HFFc6 (cell line): ENCODE measurements around the gene LUZP2. TPM values are rescaled to one million over a fixed set of nuclear protein-coding genes. Genes with fewer than 3 reads are reported as not detected.

ENCODE experiments used
- DNase-seq: peaks from one replicate; pipeline ENCODE4 v3.0.0-alpha.2; 2018
- H3K27ac Mint-ChIP-seq: 2 replicates; pipeline ENCODE4 v1.8.0; 2020; ENCODE audit warnings: mild to moderate bottlenecking, mixed read lengths
- H3K27me3 Mint-ChIP-seq: 2 replicates; pipeline ENCODE4 v1.8.0; 2021; ENCODE audit warnings: mild to moderate bottlenecking, moderate library complexity, mixed read lengths; ENCODE audit not compliant: insufficient read depth
- H3K36me3 Mint-ChIP-seq: 2 replicates; pipeline ENCODE4 v1.8.0; 2021; ENCODE audit warnings: low read depth, mixed read lengths
- H3K4me1 Mint-ChIP-seq: 2 replicates; pipeline ENCODE4 v1.8.0; 2020; ENCODE audit warnings: low read depth, mixed read lengths
- H3K4me3 Mint-ChIP-seq: 2 replicates; pipeline ENCODE4 v1.8.0; 2020; ENCODE audit warnings: mild to moderate bottlenecking, moderate library complexity, mixed read lengths
- H3K9me3 Mint-ChIP-seq: 2 replicates; pipeline ENCODE4 v1.8.0; 2020; ENCODE audit warnings: mild to moderate bottlenecking, mixed read lengths
- total RNA-seq, 6 experiments: library from RNA; stranded (reverse); fragmentation: NEBNext Ultra II Directional; extraction: Animal tissue kit (Norgen Biotek cat#: 25700); gene quantifications; 2 replicates in 1 of 6; 3 replicates in 5 of 6; pipeline ENCODE4 v1.2.3, GENCODE V29; 2021
- TF ChIP-seq, protein P1 (sequence below): fragments of 200-600 bp; sonication (generic); IDR thresholded peaks from 2 replicates; pipeline ENCODE4 v1.5.0; 2021; ENCODE audit warnings: antibody characterized with exemption, mild to moderate bottlenecking

LUZP2 gene
- total RNA-seq, 6 experiments from 2014 or later, result not detected

DNA sequence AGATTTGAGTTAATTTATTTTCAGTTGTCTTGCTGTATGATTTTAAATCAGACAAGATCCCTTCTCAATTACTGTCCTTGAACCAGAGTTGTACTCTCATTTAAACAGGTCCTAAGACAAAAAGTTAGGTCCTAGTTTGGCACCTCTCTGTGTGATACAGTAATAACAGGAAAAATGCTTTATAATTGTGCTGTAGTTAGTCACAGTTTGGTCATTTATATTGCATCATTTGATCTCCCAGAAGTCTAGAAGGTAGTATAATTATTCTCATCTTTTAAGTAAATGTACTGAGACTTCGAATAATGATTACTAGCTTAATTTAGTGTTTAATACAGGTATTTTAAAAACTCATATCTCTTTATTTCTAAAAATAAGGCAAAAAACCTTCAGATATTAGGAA lies 18.1 kb upstream of the LUZP2 start:
- TF ChIP-seq, protein P1, sequence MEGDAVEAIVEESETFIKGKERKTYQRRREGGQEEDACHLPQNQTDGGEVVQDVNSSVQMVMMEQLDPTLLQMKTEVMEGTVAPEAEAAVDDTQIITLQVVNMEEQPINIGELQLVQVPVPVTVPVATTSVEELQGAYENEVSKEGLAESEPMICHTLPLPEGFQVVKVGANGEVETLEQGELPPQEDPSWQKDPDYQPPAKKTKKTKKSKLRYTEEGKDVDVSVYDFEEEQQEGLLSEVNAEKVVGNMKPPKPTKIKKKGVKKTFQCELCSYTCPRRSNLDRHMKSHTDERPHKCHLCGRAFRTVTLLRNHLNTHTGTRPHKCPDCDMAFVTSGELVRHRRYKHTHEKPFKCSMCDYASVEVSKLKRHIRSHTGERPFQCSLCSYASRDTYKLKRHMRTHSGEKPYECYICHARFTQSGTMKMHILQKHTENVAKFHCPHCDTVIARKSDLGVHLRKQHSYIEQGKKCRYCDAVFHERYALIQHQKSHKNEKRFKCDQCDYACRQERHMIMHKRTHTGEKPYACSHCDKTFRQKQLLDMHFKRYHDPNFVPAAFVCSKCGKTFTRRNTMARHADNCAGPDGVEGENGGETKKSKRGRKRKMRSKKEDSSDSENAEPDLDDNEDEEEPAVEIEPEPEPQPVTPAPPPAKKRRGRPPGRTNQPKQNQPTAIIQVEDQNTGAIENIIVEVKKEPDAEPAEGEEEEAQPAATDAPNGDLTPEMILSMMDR, result no peak
- Mint-ChIP-seq H3K4me1 (no peaks in the 10 kb centered on the region), H3K4me3 (no peak overlapping the region), H3K9me3 (peaks cover 36% of the 10 kb centered on the region), H3K27me3 (no peaks in the 10 kb centered on the region), H3K36me3 (no peaks in the 10 kb centered on the region), H3K27ac (no peak overlapping the region)
- DNase-seq, result no peak

DNA sequence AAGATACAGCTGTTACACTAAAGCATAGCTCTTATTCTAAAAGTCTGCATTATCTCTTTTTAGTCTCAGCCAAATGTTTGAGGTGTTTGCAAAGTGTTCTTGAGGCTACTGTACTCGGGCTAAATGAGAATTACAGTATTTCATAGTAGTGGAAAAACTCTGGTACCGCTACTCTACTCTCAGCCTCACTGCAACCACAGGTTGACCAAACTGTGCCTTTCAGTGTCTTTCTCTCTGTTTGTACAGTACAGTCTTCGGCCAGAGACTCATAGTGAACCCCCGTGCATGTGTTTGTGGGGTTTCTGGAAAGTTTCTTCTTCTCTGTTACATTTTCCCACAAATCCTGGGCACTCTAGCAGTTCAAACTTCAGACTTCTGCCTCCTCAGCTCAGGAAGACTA lies 7.4 kb upstream of the LUZP2 start:
- no peak for DNase-seq
- Mint-ChIP-seq H3K36me3 (no peaks in the 10 kb centered on the region), H3K4me1 (no peaks in the 10 kb centered on the region), H3K27ac (no peak overlapping the region), H3K9me3 (peaks cover 10% of the 10 kb centered on the region), H3K27me3 (no peaks in the 10 kb centered on the region), H3K4me3 (no peak overlapping the region)
- TF ChIP-seq, protein P1, result no peak

DNA sequence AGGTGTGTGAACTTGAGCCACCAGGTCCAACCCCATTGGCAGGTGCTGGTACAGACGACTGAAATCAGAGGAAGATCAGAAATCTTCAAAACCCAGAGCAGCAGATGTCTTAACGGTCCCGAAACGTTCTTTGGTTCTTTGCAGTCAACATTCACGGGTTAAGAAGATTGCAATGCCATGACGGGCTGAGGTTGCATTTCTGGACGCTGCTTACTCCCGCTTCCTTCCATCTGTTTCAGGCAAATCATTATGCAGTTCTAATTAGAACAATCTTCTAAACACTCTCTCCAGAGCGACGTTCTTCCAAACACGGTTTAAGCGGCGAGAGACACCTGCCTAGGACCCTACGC lies 492 bp upstream of the LUZP2 start:
- H3K4me1 Mint-ChIP-seq, result no peaks in the 10 kb centered on the region
- H3K27me3 Mint-ChIP-seq, result no peaks in the 10 kb centered on the region; the same call in 1 of the 2 replicates
- H3K4me3 Mint-ChIP-seq, result no peak overlapping the region
- H3K9me3 Mint-ChIP-seq, result peaks cover 9% of the 10 kb centered on the region
- DNase-seq, result no peak
- no peak overlapping the region for H3K27ac Mint-ChIP-seq
- no peaks in the 10 kb centered on the region for H3K36me3 Mint-ChIP-seq
- TF ChIP-seq, protein P1, result no peak

DNA sequence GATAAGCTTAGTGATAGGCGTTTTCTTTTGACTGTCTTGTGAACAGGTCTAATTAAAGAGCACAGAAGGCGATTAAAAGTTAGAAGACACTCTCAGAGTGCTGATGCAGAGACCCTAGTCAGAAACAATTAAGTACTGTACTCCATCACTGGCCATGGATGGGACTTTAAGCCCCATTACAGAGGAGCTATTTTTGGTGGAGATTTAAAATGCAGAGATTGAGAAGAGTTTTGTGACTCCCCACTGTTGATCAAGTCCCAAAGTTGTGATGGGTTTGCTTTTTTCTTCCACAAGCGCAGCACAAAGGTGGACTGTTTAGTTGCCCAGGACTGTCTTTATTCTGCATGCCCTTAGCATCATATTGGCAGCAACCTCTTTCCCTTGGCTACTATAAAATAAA lies 978 bp downstream of the LUZP2 start:
- TF ChIP-seq, protein P1, result no peak
- no peak overlapping the region for H3K27ac Mint-ChIP-seq
- H3K4me3 Mint-ChIP-seq, result no peak overlapping the region
- no peak for DNase-seq
- no peaks in the 10 kb centered on the region for H3K36me3 Mint-ChIP-seq
- H3K9me3 Mint-ChIP-seq, result peaks cover 3% of the 10 kb centered on the region; the same call in 1 of the 2 replicates
- no peaks in the 10 kb centered on the region for H3K4me1 Mint-ChIP-seq
- no peaks in the 10 kb centered on the region; the same call in 1 of the 2 replicates for H3K27me3 Mint-ChIP-seq

DNA sequence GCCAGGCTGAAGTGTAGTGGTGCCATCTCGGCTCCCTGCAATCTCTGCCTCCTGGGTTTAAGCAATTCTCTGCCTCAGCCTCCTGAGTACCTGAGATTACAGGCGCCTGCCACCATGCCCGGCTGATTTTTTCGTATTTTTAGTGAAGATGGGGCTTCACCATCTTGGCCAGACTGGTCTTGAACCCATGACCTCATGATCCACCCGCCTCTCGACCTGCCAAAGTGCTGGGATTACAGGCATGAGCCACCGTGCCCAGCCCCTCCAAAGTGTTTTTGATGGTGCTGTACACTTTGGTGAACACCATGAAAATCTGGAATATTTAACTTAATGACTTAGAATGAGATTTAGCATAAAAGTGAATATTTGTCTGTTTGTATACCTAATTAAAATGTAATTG lies 5.6 kb downstream of the LUZP2 start:
- H3K9me3 Mint-ChIP-seq, result peaks cover 9% of the 10 kb centered on the region; the same call in 1 of the 2 replicates
- H3K27me3 Mint-ChIP-seq, result no peaks in the 10 kb centered on the region; the same call in 1 of the 2 replicates
- no peak for DNase-seq
- no peaks in the 10 kb centered on the region for H3K4me1 Mint-ChIP-seq
- H3K36me3 Mint-ChIP-seq, result no peaks in the 10 kb centered on the region
- TF ChIP-seq, protein P1, result no peak
- no peak overlapping the region for H3K27ac Mint-ChIP-seq
- no peak overlapping the region for H3K4me3 Mint-ChIP-seq

DNA sequence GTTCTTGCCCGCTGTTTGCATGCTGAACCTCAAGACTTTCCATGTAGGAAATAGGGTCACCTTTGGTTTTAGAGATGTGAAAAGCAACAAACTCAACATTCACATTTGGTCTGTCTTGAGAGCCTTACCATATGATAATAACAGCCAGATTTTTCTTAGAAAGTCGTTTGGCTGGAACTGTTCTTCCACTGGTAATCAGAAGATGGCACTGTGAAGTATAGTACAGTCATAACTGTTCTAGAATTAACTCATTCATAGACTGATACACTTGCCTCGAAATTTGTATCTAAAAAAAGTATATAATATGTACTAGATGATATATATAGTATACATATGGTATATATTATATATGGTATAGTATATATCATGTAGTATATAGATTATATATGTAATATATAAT lies 12.3 kb downstream of the LUZP2 start:
- H3K27ac Mint-ChIP-seq, result no peak overlapping the region
- TF ChIP-seq, protein P1, result 0 out of 2 replicates have a peak, but pooled peaks have one; percentile 19
- H3K27me3 Mint-ChIP-seq, result no peaks in the 10 kb centered on the region
- no peaks in the 10 kb centered on the region for H3K4me1 Mint-ChIP-seq
- DNase-seq, result no peak
- no peak overlapping the region for H3K4me3 Mint-ChIP-seq
- peaks cover 6% of the 10 kb centered on the region; the same call in 1 of the 2 replicates for H3K9me3 Mint-ChIP-seq
- no peaks in the 10 kb centered on the region for H3K36me3 Mint-ChIP-seq
